Cortex of kidney (tissue), 1 donor: ENCODE measurements around the gene ALG12.
A peak's percentile ranks its signal among the peaks of the same experiment; 100 is the strongest.
"Not testable (repeated sequence)": the region's sequence is repeated elsewhere in the genome, so short reads cannot be mapped to it uniquely, and the experiment has no call there.

Source experiments
- DNase-seq: peaks from one replicate; lab custom pipeline; 2025; lab: John Stamatoyannopoulos, UW

Gene ALG12

DNA sequence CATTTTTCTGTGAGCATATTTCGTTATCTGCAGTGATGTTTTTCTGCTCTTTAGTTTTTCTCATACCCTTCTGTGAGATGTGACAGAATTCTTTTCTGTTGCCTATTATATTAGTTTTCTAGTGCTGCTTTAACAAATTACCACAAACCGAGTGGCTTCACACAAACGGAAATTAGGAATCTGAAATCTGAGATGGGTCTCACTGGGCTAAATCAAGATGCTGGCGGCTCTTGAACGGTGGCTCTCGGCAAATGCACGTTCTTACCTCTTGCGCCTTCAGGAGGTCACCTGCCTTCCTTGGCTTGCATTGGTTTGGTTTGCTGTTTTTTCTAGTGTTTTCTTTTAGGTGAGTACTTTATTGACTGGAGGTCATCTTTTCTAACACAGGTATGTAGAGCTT lies 51.6 kb downstream of the ALG12 start:
- no peak for DNase-seq

DNA sequence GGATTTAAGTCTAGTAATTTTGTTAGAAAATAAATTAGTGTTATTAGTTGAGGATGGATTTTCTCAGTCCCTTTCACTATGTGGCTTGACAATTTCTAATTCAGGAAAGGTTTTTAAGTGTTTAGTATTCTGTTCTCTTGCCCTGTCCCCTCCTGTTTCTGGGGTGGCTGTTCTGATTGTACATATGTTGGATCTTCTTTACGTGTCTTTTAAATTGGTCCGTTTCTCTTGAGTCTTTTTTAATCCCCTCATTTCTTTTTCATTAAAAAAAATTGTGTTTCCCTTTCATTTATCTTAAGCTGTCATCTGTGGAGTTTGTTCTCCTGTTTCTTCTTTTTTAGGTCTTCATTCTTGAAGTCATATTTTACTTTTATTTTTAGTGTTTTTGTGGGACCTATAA lies 52.1 kb downstream of the ALG12 start:
- no peak for DNase-seq

GRCh38 chr22:49865156-49865555 lies 53.1 kb downstream of the ALG12 start:
- no peak for DNase-seq

DNA sequence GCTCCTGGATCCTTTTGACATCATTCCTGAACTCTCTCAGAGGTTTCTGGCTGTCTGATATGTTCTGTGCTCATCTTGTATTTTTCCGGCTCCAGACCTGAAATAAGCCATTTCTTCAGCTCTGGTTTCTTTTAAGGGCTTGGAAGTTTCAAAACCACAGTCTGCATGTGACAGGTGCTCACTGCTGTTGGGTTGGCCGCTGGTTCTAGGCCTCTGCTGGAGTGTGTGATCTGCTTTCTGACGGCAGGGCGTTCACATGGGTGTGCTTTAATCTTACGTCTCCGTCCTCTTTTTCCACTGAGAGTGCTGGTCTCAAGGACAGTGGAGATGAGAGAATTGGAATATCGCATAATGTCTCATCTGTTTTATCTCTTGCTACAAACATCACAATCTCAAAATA lies 54.3 kb downstream of the ALG12 start:
- no peak for DNase-seq

DNA sequence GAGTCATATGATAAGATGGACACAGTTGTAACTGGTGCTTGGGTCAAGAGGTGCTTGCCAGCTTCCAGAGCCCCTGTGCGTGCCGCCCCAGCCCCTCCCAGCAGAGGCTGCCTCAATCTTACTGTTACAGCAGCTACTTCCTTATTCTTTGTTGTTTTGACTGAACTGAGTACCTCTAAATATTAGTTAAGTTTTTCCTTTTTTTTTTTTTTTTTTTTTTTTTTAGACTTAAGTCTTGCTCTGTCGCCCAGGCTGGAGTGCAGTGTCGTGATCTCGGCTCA lies 55.8 kb downstream of the ALG12 start:
- DNase-seq, result no peak

- no peak for DNase-seq
These were observed 56.4 kb downstream of the ALG12 start for GRCh38 chr22:49861642-49862495.

DNA sequence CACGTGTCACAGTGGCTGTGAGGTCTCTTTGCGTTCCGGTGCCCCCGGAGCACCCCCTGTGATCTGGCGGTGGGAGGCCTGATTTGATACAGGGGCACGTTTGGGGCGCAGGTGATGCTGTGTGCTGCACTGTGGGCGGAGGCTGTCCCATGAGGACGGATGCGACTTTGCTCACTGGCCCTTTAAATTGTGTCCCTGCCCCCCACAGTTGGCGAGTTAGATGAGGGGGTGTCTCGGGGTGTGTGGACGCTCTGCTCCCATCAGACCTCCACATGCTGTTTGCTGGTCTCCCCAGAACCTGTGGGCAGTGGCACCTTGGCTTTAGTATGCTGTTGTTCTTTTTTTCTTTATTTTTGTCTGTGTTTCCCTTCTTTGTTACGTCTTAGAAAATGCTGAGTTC lies 59.4 kb downstream of the ALG12 start:
- DNase-seq, result no peak

DNA sequence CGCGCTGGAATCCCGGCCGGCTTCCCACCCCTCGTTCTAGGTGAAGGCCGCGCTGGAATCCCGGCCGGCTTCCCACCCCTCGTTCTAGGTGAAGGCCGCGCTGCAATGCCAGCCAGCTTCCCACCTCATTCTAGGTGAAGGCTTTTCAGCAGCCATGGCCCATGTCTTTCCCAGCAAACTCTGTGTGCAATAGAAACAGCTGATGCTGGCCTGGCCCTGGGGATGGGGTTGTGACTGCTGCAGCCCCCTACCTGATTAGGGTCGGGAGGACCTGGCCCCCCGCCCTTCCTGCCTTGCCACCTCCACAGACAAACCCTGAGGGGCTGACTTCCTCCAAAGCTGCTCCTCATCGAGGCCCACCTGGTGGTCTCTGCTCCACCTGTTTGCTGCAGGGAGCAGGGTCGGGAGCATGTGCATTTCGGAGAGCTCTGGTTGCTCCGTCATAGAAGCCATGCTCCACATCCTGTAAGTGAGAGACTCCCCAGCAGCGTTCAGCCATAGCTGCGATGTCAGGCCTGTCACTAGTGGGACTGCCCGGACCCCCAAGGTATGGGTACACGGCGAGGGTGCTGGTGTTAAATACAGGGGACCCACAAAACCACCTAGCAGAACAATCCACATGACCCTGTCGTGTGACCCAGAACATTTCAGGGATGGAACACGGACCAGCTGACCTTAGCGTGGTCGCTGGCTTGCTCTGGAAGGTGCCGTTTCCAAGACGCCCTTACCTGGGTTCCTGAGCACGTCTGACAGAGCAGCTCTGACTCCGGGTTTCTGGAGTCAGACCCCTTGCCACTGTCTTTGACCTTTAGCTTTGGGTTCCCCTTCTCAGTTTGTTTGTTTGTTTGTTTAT lies 61.2 kb downstream of the ALG12 start:
- no peak for DNase-seq

GRCh38 chr22:49856343-49856742 lies 61.9 kb downstream of the ALG12 start:
- DNase-seq, result no peak

DNA sequence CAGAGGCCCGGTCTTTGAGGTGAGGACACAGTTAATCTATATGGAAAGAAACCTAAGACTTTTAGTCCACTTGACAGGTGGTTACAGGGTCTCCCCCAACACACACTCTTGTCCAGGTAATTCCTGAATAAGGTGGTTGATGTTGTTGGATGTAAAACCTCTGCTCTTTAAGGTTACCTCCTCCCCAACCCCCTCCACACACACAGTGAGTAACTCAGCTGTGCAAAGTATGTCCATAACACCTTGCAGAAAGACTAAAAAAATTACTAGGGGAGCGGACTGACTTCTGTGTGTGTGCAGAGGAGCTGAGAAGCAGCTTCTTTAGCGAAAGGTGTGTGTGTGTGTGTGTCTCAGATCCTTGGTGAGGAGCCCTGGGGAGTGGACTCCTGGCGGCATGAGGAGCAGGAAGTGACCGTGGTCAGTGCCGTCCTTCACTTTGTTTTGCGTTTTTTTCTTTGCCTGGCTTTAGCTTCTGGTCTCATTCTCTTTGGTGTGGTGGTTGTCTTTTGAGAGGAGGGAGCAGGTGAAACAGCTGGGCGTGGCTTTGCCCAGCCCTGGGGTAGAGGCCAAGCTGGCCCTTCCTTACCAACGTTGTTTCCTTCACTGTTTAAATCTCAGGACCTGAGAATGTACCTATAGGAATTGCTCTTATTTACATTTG lies 62.9 kb downstream of the ALG12 start:
- no peak for DNase-seq

GRCh38 chr22:49853981-49854831 lies 64.0 kb downstream of the ALG12 start:
- DNase-seq, result no peak

DNA sequence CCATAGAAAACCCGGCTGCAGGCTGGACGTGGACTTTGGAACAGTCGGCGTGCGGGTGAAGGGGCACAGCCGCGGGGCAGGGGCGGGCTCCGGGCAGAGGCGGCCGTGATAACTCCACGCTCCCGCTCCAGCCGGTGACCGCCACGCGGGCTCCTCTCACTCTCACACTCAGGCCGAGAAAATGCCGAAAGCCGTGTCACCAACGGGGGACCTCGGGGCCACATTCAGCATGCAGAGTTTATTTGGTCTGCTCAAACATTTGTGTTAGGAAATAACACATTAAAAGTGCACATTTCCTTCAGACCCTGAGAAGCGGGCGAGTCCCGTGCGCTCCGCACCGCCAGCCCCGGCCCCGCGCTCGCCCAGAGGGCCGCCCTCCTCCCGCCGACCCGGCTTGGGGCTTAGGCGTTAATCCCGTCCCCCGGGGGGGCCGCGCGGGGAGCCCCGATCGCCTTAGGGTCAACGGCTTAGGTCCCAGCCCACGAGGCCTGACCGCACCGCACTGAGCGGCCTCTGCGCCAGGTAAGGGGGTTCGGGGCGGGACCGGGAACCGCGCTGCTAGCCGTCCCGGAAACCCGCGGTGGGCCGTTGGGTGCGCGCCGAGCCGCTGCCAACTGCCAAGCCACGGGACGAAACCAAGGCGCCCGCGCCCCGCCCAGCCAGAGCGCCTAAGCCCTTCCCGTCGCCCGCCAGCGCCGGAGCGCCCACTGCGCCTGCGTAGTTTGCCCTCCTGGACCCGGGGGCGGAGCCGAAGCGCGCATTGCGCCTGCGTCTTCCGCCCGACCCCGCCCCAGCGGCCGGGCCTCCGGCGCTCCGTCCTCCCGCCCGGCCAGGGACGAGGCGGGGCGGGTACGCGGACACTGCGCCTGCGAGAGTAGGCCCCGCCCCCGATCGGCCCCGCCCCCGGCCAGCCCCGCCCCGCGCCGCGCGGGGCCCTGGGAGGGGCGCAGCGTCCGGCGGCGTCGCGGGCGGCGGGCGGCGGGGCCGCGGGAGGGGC lies 65.0 kb downstream of the ALG12 start, which contains the start of gene ZBED4:
Gene ZBED4 (plus strand): TSS at position 947 of the 997 bp plus-strand sequence. CDS start 29,819 bp downstream, outside the sequence.
- peak; percentile 73 for DNase-seq

DNA sequence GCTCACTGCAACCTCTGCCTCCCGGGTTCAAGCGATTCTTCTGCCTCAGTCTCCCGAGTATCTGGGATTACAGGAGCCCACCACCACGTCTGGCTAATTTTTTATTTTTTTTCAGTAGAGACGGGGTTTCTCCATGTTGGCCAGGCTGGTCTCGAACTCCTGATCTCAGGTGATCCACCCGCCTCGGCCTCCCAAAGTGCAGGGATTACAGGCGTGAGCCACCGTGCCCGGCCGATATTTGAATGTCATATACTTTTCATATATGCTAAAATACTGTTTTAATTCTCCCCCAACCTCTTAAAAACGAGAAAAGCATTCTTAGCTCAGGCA lies 65.7 kb downstream of the ALG12 start:
- DNase-seq, result not testable (repeated sequence)

GRCh38 chr22:49850959-49851802 lies 67.1 kb downstream of the ALG12 start:
- no peak for DNase-seq
